ENCODE measurements around the gene MPZL3.

GRCh38 chr11:118263112-118263511, 10.9 kb upstream of the MPZL3 start:
- TF ChIP-seq CTCF (IDR thresholded peaks at IDR 0.05; ENCODE audit: low read depth, low read length, missing input control) (no peak), MAX (IDR thresholded peaks at IDR 0.05) (no peak), ATF3 (IDR thresholded peaks at IDR 0.05) (no peak), GABPA (IDR thresholded peaks at IDR 0.05 in 1 of 2, conservative IDR thresholded peaks at IDR 0.05 in 1 of 2) (no peak), RAD21 (IDR thresholded peaks at IDR 0.05) (no peak), RXRA (IDR thresholded peaks at IDR 0.05) (no peak), FOXA1 (IDR thresholded peaks at IDR 0.05) (no peak), ZBTB33 (IDR thresholded peaks at IDR 0.05) (no peak), YY1 (IDR thresholded peaks at IDR 0.05) (no peak)

Measured in liver (tissue), 3 donors.